ENCODE data around the gene PCSK2. TPM values are rescaled to one million over a fixed set of nuclear protein-coding genes. Genes with fewer than 3 reads are reported as not detected.

The PCSK2 gene
- total RNA-seq, 1 donor from 2014 or later = 0.86 TPM

DNA sequence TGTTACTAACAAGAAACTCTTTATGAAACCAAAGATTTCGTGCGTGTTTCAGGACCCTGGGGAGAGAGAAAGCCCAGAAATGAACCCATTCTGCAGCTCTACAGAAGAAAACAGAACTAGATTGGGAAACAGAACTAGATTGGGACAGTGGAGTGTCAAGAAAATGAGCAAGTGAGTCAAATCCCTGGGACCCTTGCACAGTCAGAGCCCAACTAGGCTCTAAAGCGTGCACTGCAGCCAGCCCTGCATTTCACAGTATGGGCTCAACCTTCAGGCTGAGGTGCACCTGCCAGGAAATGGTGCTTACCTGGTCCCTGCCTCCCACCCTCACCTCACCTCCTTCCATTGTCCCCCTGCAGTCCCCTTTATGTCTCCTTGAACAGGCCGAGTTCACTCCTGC lies 264.6 kb downstream of the PCSK2 start:
- no peak for DNase-seq
- intact Hi-C loops (cut with DNase I) = no loop called here
- ATAC-seq (ENCODE audit: poor library complexity) = no peak

DNA sequence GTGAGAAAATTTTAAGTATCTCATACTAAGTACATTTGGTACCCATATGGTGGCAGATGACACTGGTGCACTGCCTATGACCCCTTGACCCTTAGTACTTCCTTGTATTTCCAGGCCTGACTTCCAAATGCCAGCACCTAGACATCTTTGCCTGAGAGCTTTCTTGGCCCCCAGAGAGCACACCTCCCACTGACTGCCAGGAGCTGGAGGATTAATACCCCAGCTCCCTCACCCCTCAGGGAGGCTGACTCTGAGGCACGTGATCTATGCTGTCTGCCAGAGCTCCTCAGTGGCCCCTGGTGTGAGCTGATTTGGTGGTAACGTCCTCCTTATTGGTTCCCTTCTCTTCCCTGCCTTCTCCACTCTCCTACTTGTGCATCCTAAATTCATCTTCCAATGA lies 266.3 kb downstream of the PCSK2 start:
- DNase-seq (no peak), ATAC-seq (ENCODE audit: poor library complexity) (no peak)
- intact Hi-C loops (cut with DNase I) = no loop called here

DNA sequence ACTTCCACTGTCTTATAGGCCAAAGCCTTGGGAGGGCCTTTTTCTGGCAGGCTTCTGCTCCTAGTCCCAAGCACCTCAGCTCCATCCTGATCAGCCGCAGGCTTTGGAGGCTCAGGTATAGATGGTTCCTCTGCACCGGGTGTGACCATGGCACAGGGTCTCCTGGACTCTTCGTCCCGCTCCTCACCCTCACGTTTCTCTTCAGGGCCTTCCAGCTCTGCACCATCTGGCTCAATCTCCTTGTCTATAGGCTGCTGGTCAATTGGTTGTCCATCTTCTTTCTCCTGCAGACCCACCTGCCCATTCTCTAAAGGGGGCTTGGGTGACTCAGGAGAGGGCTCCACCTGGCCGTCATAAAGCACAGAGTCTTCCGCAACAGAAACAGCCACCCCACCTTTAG lies 267.4 kb downstream of the PCSK2 start:
- ATAC-seq (ENCODE audit: poor library complexity) = no peak
- intact Hi-C loops (cut with DNase I) = no loop called here
- DNase-seq = no peak

DNA sequence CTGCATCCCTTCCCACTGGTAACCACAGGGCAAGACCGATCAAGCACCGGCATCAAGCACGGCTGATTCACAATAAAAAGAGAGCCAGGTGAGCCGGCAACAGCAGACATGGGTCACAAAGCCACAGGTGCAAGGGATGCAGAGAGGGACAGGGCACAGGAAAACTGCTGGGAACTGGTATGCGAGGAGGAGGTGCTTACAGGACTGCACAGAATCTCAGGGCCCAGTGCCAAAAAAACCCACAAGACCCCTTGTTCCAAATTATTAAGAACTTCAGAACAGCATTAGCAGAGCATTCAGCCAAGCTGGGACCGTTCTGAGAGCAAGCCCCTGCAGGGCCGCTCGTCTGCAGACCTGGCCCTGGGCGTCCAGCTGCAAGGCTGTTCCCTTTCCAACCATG lies 269.0 kb downstream of the PCSK2 start:
- ATAC-seq (ENCODE audit: poor library complexity) (no peak), DNase-seq (no peak)
- intact Hi-C loops (cut with DNase I) = no loop called here

DNA sequence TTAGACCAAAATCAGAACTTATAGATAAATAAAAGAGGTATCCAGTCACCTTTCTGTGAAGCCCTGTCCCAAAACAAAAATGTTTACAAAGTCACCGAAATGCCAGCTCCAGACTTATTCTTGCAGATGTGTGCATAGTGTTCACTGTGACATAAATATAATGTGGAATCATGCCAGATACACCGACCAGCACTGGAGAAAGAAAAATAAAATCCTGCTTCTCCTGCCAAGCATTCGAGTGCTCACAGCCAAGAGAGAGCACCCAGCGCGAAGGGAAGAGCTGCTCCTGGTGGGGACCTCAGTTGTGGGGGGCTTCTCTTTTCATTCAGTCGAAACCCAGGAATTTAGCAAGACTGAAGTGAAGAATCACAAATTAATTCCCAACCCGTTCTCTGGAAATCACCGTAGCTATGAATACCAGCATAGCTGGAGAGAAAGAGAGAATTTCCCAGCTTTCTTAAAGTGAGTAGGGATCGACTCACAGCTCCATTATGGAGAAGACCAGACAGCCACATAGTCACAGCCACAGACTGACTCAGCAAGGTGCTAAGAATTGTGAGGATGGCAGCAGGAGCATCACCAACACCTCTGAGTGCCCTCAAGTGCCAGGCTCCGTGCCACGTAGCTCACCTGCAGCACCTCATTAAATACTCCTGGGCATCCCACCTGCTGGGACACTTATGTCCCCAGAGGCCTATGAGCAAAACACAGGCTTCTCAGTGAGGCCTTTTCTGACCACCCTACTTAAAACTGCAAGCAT lies 271.2 kb downstream of the PCSK2 start:
- DNase-seq (no peak), ATAC-seq (ENCODE audit: poor library complexity) (peak; percentile 48)
- intact Hi-C loops (cut with DNase I) = no loop called here

DNA sequence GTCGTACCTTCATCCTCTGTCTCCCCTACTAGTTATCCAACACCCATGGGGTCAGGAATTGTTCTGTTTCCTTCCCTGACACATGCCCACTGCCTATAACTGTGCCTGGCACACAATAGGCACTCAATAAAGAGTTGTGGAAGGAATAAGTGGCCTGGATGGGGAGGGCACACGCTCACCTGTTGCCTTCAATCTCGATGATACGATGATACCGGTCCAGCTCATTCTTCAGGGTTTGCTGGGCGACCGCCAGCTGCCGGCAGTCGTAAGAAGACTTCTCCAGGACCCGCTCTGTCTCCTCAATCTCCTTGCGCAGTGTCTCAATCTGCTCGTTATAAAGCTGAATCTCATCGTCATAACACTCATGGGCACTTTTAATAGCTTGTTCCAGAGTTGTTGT lies 271.8 kb downstream of the PCSK2 start:
- intact Hi-C loops (cut with DNase I) = no loop called here
- DNase-seq = no peak
- ATAC-seq (ENCODE audit: poor library complexity) = no peak

DNA sequence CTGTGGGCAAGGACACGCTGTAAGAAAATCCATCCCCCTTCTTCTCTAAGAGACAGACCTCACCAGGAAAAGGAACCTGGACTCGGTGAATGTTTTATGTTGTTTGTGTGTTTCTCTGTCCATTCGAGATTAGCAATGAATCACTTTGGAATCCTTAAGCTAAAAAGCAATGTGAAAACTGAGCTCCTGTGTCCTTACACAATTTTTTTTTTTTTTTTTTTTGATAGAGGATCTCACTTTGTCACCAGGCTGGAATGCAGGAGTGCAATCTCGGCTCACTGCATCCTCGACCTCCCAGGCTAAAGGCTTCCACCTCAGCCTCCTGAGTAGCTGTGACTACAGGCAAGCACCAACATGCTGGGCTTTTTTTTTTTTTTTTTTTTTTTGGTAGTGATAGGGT lies 272.2 kb downstream of the PCSK2 start:
- no peak for ATAC-seq (ENCODE audit: poor library complexity)

DNA sequence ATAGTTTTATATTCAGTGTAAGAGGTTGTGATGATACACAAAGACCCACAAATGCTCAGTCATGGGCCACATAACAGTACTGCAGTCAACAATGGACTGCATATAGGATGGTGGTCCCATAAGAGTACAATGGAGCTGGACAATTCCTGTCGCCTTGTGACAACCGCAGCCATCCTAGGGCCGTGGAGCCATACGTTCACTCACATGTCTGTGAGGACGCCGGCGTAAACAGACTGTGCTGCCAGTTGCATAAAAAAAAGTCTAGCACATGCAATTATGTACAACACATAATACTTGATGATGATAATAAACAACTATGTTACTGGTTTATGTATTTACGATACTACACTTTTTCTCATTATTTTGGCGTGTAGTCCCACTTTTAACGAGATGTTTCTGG lies 273.4 kb downstream of the PCSK2 start:
- no peak for ATAC-seq (ENCODE audit: poor library complexity)
- intact Hi-C loops (cut with DNase I) = loop anchor here (10.0 kb wide), 1 partner anchor 785 kb away; the partner anchor contains the start of gene ZNF133
- DNase-seq = no peak

More for the DNA sequence above, 272.2 kb downstream of the PCSK2 start:
- intact Hi-C loops (cut with DNase I) = no loop called here
- DNase-seq = no peak

DNA sequence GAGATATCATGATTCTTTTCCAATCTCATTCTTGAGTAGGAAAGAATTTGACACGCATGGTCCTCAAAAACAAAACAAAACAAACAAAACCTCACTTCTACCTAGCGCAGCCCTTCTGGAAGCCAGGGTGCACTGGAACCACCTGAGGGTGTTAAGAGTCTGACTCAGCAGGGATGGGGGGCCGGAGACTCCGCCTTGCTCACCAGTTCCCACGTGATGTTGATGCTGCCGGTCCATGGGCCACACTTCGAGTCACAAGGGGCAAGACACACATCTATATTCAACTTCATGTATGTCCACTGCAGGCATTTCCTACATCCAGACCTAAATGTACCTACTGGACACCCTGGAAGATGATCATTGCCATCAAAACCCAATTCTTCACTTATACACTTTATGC lies 274.0 kb downstream of the PCSK2 start:
- DNase-seq (no peak), ATAC-seq (ENCODE audit: poor library complexity) (no peak)
- intact Hi-C loops (cut with DNase I) = loop anchor here (10.0 kb wide), 1 partner anchor 784 kb away; the partner anchor contains the start of gene ZNF133

DNA sequence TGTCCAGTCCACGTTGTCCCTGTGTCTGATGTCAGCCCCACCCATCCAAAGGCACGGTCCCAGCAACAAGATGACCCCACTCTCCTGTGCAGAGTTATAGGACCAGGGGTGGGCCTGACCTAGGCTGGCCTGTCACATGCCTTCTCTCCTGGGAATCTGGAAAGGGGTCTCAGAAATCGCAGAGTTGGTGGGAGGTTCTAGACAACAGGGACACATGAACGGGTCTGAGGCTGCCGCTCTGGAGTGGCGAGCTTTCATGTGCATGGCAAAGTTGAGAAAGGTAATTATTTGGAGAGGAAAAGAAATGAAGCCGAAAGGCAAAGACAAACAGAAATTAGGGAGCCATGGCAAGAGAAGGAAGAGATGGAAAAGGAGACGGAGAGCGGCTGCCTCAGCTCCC lies 274.9 kb downstream of the PCSK2 start:
- intact Hi-C loops (cut with DNase I) = loop anchor here (10.0 kb wide), 1 partner anchor 783 kb away; the partner anchor contains the start of gene ZNF133
- ATAC-seq (ENCODE audit: poor library complexity) = no peak
- DNase-seq = no peak

DNA sequence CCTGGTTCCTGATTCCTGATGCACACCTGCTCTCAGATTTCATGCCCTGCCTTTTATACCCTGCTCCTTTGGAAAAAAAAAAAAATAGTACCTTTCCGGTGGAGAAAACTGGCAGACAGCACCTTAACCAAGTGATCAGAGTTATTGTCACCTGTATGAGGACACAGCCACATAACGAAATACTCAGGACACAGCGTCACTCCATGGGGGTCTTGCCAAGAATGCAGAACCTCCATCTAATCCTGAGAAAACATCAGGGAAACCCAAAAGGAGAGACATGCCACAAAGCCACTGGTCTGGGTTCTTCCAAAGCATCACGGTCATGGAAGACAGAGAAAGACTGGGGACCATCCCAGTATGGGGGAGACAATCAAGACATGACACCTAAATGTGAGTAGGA lies 275.3 kb downstream of the PCSK2 start:
- intact Hi-C loops (cut with DNase I) = loop anchor here (10.0 kb wide), 1 partner anchor 783 kb away; the partner anchor contains the start of gene ZNF133
- DNase-seq = no peak
- no peak for ATAC-seq (ENCODE audit: poor library complexity)

DNA sequence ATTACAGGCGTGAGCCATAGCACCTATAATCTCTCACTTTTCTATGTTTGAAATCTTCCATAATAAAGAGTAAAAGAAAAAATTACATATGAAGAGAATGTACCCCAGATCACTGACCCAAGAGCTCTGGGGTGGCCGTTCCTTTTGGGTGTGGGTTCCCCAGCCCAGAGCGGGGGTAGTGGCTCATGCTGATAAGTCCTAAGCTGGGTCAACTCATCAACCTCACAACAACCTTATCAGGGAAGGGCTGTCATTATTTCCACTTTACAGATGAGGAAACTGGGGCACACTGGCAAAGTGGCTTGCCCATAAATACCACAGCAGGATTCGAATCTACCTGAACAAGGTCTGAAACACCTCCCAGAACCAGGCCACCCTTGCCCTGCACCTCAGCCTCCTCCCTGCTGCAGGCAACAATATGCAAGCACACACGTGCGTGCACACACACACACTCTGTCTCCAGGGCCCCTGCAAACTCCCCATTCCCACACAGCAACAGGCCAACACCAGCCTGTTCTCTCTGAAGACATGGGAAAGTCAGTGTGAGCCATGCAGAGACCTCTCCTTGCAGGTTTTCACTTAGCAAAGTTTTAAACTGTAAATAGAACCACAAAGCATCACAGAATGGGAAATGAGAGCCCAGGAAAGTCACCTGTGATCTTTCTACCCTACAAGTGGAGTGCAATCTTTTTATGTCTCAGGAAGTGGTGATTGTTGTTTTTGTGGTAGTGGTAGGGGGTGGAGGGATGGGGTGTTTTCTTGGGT lies 276.6 kb downstream of the PCSK2 start:
- ATAC-seq (ENCODE audit: poor library complexity) = no peak

DNA sequence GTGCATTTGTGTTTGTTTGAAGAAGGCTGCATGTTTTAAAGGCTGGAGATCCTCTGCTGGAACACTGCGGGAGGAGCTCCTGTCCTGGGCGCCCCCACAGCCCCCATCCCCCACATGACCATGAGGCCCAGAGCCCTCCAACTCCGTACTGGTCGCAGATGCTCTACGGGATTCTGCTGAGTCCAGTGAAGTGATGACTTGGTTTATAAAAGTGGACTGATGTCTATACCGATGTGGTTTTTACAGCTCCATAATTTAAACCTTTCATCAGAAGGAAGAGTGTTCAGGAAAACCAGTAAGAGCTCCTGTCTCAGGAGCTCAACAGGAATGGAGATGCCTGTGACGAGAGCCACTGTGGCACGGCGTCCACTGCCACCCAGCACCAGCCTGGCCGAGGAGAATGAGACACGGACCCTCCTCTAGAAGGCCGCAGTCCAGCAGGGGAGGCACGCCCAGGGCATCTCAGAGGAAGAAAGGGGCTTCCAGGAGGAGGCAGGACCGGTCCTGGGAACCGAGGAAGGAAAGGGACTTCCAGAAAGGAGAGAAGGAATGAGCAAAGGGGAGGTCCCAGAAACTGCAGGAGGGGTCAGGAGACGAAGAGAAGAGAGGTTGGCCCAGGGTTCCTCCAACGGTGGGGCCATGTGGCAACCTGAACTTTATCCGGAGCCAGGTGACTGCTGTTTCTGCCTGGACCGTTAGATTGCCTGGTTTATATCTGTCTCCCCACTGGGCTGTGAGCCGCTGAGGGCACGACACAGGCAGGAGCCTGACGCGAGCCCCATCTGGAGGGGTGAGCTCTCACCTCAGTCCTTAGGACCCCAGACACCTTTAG lies 277.4 kb downstream of the PCSK2 start:
- DNase-seq = peak; percentile 44
- intact Hi-C loops (cut with DNase I) = loop anchor here (10.0 kb wide), 1 partner anchor 781 kb away; the partner anchor contains the start of gene ZNF133
- ATAC-seq (ENCODE audit: poor library complexity) = peak; percentile 53

More for the DNA sequence above, 276.6 kb downstream of the PCSK2 start:
- intact Hi-C loops (cut with DNase I) = loop anchor here (10.0 kb wide), 1 partner anchor 781 kb away; the partner anchor contains the start of gene ZNF133
- DNase-seq = no peak

DNA sequence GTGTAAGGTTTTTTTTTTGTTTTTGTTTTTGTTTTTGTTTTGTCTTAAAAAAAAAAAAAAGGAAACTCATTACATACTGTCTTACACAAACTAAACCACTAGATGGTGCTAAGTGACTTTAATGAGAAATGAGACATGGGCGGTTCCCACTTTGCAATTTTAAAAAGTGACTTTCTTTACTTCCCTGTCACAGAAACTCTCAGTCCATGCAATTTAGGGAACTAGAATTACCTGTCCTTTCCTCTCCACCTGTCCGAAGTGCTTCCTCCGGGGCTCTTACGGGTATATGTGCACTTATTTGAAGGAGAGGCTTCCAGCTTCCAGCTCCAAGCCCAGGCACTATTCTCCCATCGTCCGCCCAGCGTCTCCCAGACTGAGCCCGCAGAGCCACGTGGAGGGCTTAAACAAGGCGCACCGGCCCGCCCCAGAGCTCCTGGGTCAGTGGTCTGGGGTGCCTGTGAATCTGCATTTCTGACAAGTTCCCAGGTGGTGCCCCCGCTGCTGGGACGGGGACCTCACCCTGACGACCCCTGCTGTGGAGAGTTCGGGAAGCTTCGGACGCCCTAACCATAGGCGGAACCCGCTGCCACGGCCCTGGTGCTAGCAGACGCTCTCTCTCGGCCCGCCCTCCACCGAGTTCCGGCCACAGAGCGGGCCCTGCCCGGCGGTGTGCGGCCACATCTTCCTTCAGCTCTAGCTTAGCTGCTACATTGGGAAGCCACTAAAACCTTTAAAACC lies 278.2 kb downstream of the PCSK2 start:
- ATAC-seq (ENCODE audit: poor library complexity) (peak; percentile 89), DNase-seq (peak; percentile 81)
- intact Hi-C loops (cut with DNase I) = loop anchor here (5.0 to 10.0 kb wide), 2 partner anchors 492 to 780 kb away; partner anchors contain the start of gene ZNF133

DNA sequence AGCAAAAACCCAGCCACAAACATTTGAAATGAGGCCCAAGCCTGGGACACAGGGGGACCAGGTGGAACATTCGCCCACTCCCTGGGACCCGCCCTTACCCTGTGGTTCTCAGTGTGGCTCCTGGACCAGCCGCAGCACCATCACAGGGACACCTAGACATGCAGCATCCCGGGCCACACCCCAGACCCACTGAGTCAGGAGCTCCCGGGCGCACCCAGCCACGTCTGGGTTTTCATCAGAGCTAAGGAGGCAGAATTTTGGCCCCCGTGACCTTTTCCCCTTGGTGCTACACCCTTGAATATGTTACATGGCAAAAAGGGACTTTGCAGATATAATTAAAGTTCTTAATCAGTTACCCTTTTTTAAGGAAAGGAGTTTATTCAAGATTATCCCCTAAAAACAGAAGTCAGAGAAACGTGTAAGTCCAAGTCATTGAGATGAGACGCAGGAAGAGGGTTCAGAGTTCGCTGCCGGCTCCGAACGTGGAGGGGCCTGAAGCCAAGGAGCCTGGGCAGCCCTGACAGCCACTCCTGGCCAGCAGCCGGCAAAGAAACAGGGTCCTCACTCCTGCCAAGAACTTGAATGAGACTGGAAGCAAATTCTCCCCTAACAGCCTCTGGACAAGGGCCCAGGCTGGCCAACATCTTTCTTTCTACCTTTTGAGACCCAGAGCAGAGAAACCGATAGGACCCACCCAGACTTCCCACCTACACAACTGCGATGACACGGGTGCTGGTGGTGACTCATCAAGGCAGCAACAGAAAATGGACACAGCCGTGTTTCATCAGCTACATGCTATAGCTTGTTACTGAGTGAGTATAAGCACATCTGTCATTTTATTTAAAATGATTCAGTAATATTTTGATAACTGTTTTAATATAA lies 279.0 kb downstream of the PCSK2 start:
- ATAC-seq (ENCODE audit: poor library complexity) = peak; percentile 10
- DNase-seq = no peak
- intact Hi-C loops (cut with DNase I) = loop anchor here (5.0 to 10.0 kb wide), 2 partner anchors 491 to 779 kb away; partner anchors contain the start of gene ZNF133

DNA sequence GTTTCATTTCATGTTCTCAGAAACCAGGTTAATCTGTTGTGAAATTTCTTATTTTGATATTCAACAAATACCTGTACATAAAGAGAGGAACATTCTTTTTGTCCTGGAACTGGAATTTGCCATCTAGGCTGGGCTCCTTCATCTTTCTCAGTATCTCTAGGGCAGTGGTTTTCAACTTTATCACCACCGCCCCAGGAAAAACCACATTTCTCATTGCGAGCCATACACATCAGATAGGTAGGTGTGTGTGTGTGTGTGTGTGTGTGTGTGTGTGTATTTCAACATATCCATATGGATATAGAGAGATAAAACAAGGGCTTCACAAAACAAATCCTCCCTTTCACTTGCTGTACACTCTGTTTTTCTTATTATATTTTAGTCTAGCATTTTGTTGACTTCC lies 280.2 kb downstream of the PCSK2 start:
- intact Hi-C loops (cut with DNase I) = loop anchor here (5.0 to 10.0 kb wide), 2 partner anchors 490 to 778 kb away; partner anchors contain the start of gene ZNF133
- DNase-seq (no peak), ATAC-seq (ENCODE audit: poor library complexity) (no peak)

DNA sequence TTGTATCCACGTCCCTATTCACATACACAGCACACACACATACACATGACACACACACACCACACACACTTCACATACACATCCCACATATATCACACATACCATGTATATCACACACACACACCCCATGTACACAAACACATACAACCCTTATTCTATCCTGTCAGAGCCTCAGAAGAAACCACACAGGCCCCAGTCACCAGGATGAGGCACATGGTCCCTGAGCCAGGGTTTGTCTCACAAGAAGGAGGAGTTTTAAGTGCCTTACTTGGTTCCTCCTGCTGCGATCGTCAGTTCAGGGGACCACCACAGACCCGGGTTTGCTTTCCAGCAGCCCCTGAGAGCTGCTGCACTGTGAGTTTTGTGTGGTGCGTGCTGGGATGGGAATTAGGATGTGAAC lies 280.7 kb downstream of the PCSK2 start:
- DNase-seq = no peak
- intact Hi-C loops (cut with DNase I) = loop anchor here (5.0 to 10.0 kb wide), 2 partner anchors 490 to 777 kb away; partner anchors contain the start of gene ZNF133
- no peak for ATAC-seq (ENCODE audit: poor library complexity)
